Left hindlimb (tissue), 1 donor: Measurements from ENCODE around the gene LUZP2.

ENCODE experiments used
- DNase-seq: peaks from one replicate; pipeline ENCODE4 v3.0.0-alpha.2; 2018

LUZP2 gene

GRCh38 chr11:24734742-24735237 is 237.9 kb downstream of the LUZP2 start:
- no peak for DNase-seq

GRCh38 chr11:24738972-24739371 is 242.1 kb downstream of the LUZP2 start:
- no peak for DNase-seq

GRCh38 chr11:24739637-24740036 is 242.8 kb downstream of the LUZP2 start:
- no peak for DNase-seq

- DNase-seq, result no peak
Measured at GRCh38 chr11:24747275-24748251, 250.7 kb downstream of the LUZP2 start.

GRCh38 chr11:24748261-24748660 is 251.4 kb downstream of the LUZP2 start:
- DNase-seq, result no peak

- DNase-seq, result no peak
Measured at GRCh38 chr11:24754406-24754805, 257.6 kb downstream of the LUZP2 start.

- DNase-seq, result no peak
Measured at GRCh38 chr11:24755260-24755839, 258.5 kb downstream of the LUZP2 start.

- DNase-seq, result no peak
Measured at GRCh38 chr11:24759742-24760141, 262.9 kb downstream of the LUZP2 start.

GRCh38 chr11:24760681-24761080 is 263.8 kb downstream of the LUZP2 start:
- no peak for DNase-seq

GRCh38 chr11:24762076-24762475 is 265.2 kb downstream of the LUZP2 start:
- DNase-seq, result no peak

GRCh38 chr11:24767411-24767810 is 270.6 kb downstream of the LUZP2 start:
- DNase-seq, result no peak

- no peak for DNase-seq
Measured at GRCh38 chr11:24773322-24773721, 276.5 kb downstream of the LUZP2 start.

- DNase-seq, result no peak
Measured at GRCh38 chr11:24779791-24780190, 282.9 kb downstream of the LUZP2 start.

- DNase-seq, result no peak
Measured at GRCh38 chr11:24781288-24781687, 284.4 kb downstream of the LUZP2 start.

GRCh38 chr11:24793479-24793878 is 296.6 kb downstream of the LUZP2 start:
- no peak for DNase-seq

GRCh38 chr11:24794064-24794463 is 297.2 kb downstream of the LUZP2 start:
- DNase-seq, result no peak

- DNase-seq, result no peak
Measured at GRCh38 chr11:24805671-24806070, 308.8 kb downstream of the LUZP2 start.

GRCh38 chr11:24808173-24808572 is 311.3 kb downstream of the LUZP2 start:
- no peak for DNase-seq

GRCh38 chr11:24819006-24819405 is 322.2 kb downstream of the LUZP2 start:
- no peak for DNase-seq

GRCh38 chr11:24819863-24820434 is 323.1 kb downstream of the LUZP2 start:
- no peak for DNase-seq

GRCh38 chr11:24820541-24820940 is 323.7 kb downstream of the LUZP2 start:
- no peak for DNase-seq

- no peak for DNase-seq
Measured at GRCh38 chr11:24828938-24829605, 332.2 kb downstream of the LUZP2 start.

- DNase-seq, result no peak
Measured at GRCh38 chr11:24833573-24833972, 336.7 kb downstream of the LUZP2 start.
